Endodermal cell (in vitro differentiated cells): ENCODE data around the gene DHRS4L2. TPM values are rescaled to one million over a fixed set of nuclear protein-coding genes. Genes with fewer than 3 reads are reported as not detected.
"Not testable (repeated sequence)": the region's sequence is repeated elsewhere in the genome, so short reads cannot be mapped to it uniquely, and the experiment has no call there.

Experiments used
- DNase-seq: peaks from one replicate; pipeline ENCODE4 v3.0.0-alpha.2; 2017
- H3K27ac ChIP-seq: 2 replicates; pipeline ENCODE4 v1.5.1; 2013; ENCODE audit warnings: mild to moderate bottlenecking, low read depth, low read length, moderate library complexity
- H3K27me3 ChIP-seq: 2 replicates; pipeline ENCODE4 v1.6.1; 2013; ENCODE audit warnings: mild to moderate bottlenecking, low read length, moderate library complexity; ENCODE audit not compliant: insufficient read depth, control insufficient read depth, poor library complexity, severe bottlenecking
- H3K36me3 ChIP-seq: 2 replicates; pipeline ENCODE4 v1.7.0; 2013; ENCODE audit warnings: mild to moderate bottlenecking, low read length, moderate library complexity; ENCODE audit not compliant: control insufficient read depth, insufficient read depth
- H3K4me1 ChIP-seq: one replicate; pipeline ENCODE4 v1.7.0; 2013; ENCODE audit warnings: low read length; ENCODE audit not compliant: control insufficient read depth, insufficient read depth
- H3K4me3 ChIP-seq: 2 replicates; pipeline ENCODE4 v1.5.1; 2013; ENCODE audit warnings: mild to moderate bottlenecking, low read length, moderate library complexity
- H3K9ac ChIP-seq: 2 replicates; pipeline ENCODE4 v1.6.1; 2013; ENCODE audit warnings: mild to moderate bottlenecking, low read length, moderate library complexity; ENCODE audit not compliant: poor library complexity, severe bottlenecking; ENCODE audit errors: extremely low read depth
- H3K9me3 ChIP-seq: 2 replicates; pipeline ENCODE4 v1.6.1; 2013; ENCODE audit warnings: mild to moderate bottlenecking, low read length, moderate library complexity; ENCODE audit not compliant: control insufficient read depth
- H3K27ac Mint-ChIP-seq: 2 replicates; pipeline ENCODE4 v1.8.0; 2020; ENCODE audit warnings: mixed read lengths
- H3K27me3 Mint-ChIP-seq: 2 replicates; pipeline ENCODE4 v1.8.0; 2021; ENCODE audit warnings: mild to moderate bottlenecking, mixed read lengths; ENCODE audit not compliant: insufficient read depth
- H3K36me3 Mint-ChIP-seq: 2 replicates; pipeline ENCODE4 v1.8.0; 2020; ENCODE audit warnings: low read depth, mixed read lengths
- H3K4me1 Mint-ChIP-seq: 2 replicates; pipeline ENCODE4 v1.8.0; 2020; ENCODE audit warnings: mixed read lengths
- H3K4me3 Mint-ChIP-seq: 2 replicates; pipeline ENCODE4 v1.8.0; 2020; ENCODE audit warnings: mild to moderate bottlenecking, moderate library complexity, mixed read lengths
- H3K9me3 Mint-ChIP-seq: 2 replicates; pipeline ENCODE4 v1.8.0; 2020; ENCODE audit warnings: mild to moderate bottlenecking, mixed read lengths
- WGBS, 2 experiments: methylation state at CpG; one replicate each; pipeline versions ENCODE4 v1.1.5 to v1.1.7; 2013; ENCODE audit warnings: missing lambda C conversion rate in 2 of 2, mixed read lengths in 1 of 2; ENCODE audit not compliant: insufficient coverage in 1 of 2, insufficient read length in 1 of 2; 5-methylcytosine and 5-hydroxymethylcytosine counted together
- total RNA-seq, 2 donors: library from RNA; stranded (reverse); fragmentation: NEBNext Ultra II Directional in 1 of 2; extraction: Animal tissue kit (Norgen Biotek cat#: 25700) in 1 of 2; gene quantifications; 2 replicates in 1 of 2; 3 replicates in 1 of 2; pipeline ENCODE4 v1.2.1, GENCODE V29; 2021
- TF ChIP-seq, protein P1 (sequence below): fragments of 200-600 bp; sonication (generic); conservative IDR thresholded peaks from 2 replicates; pipeline ENCODE4 v1.5.0; 2021; ENCODE audit warnings: antibody characterized with exemption, mild to moderate bottlenecking

Gene DHRS4L2
- total RNA-seq, 2 donors from 2014 or later: 16.7 to 17.3 TPM

DNA sequence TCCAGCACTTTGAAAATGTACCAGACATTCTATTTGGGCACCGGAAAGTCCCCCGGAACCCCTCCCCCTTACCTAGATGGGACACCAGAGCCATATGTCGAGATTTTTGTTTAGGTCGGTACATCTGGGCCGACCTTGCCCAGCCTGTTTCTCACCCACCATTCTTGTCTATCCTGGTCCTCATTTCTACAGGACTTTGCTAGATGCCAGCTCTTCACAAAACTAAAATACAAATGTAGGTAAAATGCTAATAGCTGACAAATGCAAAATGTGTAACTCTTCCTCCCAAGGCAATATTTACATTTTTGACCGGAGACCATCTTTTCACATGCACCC lies 34.5 kb upstream of the DHRS4L2 start:
- H3K27me3 ChIP-seq, DNase-seq, H3K9ac ChIP-seq, H3K27ac ChIP-seq, H3K36me3 ChIP-seq, H3K27me3 Mint-ChIP-seq, H3K4me1 ChIP-seq: not testable (repeated sequence)
- Histone ChIP-seq H3K4me3 (peak overlapping the region; percentile 91), H3K9me3 (peaks cover 13% of the 10 kb centered on the region)
- WGBS, 2 experiments: 0 to 13% methylated on average over 4 to 5 of the region's 6 CpGs
- Mint-ChIP-seq H3K9me3 (peaks cover 15% of the 10 kb centered on the region), H3K4me1 (peaks cover 12% of the 10 kb centered on the region), H3K27ac (peak overlapping the region; percentile 97), H3K4me3 (peak overlapping the region; percentile 98), H3K36me3 (peaks cover 19% of the 10 kb centered on the region)
- TF ChIP-seq, protein P1, sequence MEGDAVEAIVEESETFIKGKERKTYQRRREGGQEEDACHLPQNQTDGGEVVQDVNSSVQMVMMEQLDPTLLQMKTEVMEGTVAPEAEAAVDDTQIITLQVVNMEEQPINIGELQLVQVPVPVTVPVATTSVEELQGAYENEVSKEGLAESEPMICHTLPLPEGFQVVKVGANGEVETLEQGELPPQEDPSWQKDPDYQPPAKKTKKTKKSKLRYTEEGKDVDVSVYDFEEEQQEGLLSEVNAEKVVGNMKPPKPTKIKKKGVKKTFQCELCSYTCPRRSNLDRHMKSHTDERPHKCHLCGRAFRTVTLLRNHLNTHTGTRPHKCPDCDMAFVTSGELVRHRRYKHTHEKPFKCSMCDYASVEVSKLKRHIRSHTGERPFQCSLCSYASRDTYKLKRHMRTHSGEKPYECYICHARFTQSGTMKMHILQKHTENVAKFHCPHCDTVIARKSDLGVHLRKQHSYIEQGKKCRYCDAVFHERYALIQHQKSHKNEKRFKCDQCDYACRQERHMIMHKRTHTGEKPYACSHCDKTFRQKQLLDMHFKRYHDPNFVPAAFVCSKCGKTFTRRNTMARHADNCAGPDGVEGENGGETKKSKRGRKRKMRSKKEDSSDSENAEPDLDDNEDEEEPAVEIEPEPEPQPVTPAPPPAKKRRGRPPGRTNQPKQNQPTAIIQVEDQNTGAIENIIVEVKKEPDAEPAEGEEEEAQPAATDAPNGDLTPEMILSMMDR: peak; percentile 6

DNA sequence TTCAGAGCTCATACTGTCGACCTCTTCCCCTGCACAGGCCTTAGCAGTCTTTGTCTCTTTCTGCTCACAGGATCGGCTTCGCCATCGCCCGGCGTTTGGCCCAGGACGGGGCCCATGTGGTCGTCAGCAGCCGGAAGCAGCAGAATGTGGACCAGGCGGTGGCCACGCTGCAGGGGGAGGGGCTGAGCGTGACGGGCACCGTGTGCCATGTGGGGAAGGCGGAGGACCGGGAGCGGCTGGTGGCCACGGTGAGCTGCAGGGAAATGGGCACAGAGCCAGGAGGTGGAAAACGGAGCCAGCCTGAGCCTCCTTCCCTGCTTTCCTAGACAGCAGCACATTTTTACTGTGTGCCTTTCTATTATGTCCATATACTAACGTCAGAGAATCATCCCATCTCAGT lies 33.8 kb upstream of the DHRS4L2 start:
- not testable (repeated sequence) for DNase-seq, H3K9ac ChIP-seq
- WGBS, 2 experiments: 95% methylated on average over 19 of the region's 20 CpGs; no CpG with 5 or more reads in 1 of the 2 experiments

DNA sequence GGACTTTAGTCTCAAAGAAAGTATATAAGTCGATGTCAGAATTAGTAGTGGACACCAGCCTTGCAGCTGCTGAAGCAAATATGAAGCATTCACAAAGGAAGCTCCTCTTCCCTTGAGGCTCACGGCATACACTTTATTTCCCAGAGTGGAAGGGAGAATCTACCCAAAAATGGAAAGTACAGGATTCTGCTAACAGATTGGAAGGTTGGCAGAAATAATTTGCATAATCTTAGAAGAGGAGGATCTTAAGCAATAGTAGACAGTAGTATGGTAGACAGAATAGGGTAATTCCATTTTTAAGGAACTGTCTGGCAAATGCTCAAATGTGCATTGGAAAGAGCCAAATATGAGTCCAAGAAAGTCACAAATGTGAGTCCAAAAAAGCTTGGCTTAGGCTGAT lies 32.9 kb upstream of the DHRS4L2 start:
- not testable (repeated sequence) for H3K27me3 ChIP-seq, H3K4me3 Mint-ChIP-seq, H3K27me3 Mint-ChIP-seq, H3K9me3 Mint-ChIP-seq, H3K9me3 ChIP-seq, H3K27ac ChIP-seq, H3K27ac Mint-ChIP-seq, H3K9ac ChIP-seq, H3K36me3 ChIP-seq, DNase-seq, H3K4me1 ChIP-seq, H3K4me3 ChIP-seq
- 88 to 100% methylated on average over 2 of the region's 2 CpGs for WGBS, 2 experiments
- H3K4me1 Mint-ChIP-seq: peaks cover 12% of the 10 kb centered on the region
- peaks cover 19% of the 10 kb centered on the region for H3K36me3 Mint-ChIP-seq

More for the DNA sequence above, 33.8 kb upstream of the DHRS4L2 start:
- Mint-ChIP-seq H3K36me3 (peaks cover 19% of the 10 kb centered on the region), H3K9me3 (peaks cover 12% of the 10 kb centered on the region), H3K4me1 (peaks cover 12% of the 10 kb centered on the region)
- H3K27me3 ChIP-seq, H3K4me3 Mint-ChIP-seq, H3K27ac ChIP-seq, H3K27ac Mint-ChIP-seq, H3K4me3 ChIP-seq, H3K36me3 ChIP-seq, H3K9me3 ChIP-seq, H3K4me1 ChIP-seq, H3K27me3 Mint-ChIP-seq: not testable (repeated sequence)

DNA sequence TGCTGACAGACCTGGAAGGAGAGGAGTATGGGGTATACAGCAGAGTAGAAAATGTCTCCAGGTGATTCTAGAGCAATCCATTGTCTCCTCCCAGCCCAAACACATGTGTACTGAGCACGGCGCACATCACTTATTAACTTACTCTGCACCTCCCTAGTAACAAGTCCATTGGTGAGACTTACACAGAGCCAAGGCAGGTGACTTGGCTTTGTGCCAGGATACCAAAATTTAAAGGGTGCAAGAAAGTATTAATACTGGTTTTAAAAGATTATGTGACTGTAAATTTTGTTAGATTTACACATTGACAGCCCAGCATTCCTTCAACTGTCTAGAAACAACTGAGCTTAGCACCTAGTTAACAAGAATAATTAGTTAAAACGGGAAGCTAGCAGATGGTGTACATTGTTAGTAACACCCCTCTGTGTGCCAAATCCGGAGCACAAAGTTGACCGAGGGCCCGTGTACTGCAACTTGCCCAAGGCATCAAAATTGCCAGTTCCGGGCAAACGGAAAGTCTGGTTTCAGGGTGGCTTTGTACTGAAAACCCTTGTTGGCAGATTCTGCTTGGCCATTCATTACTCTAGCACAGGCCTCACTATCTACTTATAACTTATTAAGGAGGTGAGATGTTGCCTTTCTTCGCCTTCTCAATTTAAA lies 30.7 kb upstream of the DHRS4L2 start:
- not testable (repeated sequence) for H3K27ac ChIP-seq, H3K4me1 Mint-ChIP-seq, H3K9me3 Mint-ChIP-seq, H3K27me3 ChIP-seq, H3K4me1 ChIP-seq, H3K27me3 Mint-ChIP-seq, H3K4me3 Mint-ChIP-seq, H3K9me3 ChIP-seq, DNase-seq, H3K27ac Mint-ChIP-seq, H3K36me3 ChIP-seq, H3K9ac ChIP-seq, H3K4me3 ChIP-seq
- 87 to 92% methylated on average over 3 to 8 of the region's 9 CpGs for WGBS, 2 experiments
- H3K36me3 Mint-ChIP-seq: peaks cover 12% of the 10 kb centered on the region

DNA sequence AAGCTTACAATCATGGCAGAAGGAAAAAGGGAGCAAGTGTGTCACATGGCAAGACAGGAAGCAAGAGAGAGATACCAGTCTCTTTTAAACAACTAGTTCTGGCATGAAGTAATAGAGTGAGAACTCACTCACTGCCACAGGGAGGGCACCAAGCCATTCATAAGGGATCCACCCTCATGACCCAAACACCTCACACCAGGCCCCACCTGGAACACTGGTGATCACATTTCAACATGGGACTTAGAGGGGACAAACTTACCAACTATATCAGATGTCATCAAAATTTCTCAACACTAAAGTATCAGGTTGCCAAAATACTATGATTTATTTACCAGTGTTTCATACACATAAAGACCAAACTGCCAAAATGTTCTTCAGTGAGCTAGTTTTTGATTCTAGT lies 27.8 kb upstream of the DHRS4L2 start:
- not testable (repeated sequence) for H3K27ac ChIP-seq, H3K4me3 Mint-ChIP-seq, H3K9me3 ChIP-seq, H3K4me1 Mint-ChIP-seq, H3K4me1 ChIP-seq, H3K27me3 Mint-ChIP-seq, H3K9me3 Mint-ChIP-seq, H3K27me3 ChIP-seq, H3K4me3 ChIP-seq, DNase-seq, H3K36me3 ChIP-seq, H3K27ac Mint-ChIP-seq, H3K9ac ChIP-seq
- H3K36me3 Mint-ChIP-seq: peaks cover 11% of the 10 kb centered on the region

DNA sequence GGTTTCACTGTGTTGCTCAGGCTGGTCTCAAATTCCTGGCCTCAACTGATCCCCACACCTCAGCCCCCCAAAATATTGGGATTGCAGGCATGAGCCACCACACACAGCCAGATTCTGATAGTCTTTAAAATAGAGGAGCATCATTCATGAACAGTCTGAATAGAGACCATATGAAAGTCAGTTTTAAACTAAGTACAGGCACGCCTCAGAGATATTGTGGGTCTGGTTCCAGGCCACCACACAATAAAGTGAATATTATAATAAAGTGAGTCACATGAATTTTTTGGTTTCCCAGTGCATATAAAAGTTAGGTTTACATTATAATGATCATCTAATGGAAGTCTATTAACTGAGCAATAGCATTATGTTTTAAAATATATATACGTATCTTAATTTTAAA lies 27.0 kb upstream of the DHRS4L2 start:
- H3K27me3 Mint-ChIP-seq, H3K9me3 ChIP-seq, H3K4me3 Mint-ChIP-seq, H3K9me3 Mint-ChIP-seq, H3K27ac ChIP-seq, H3K9ac ChIP-seq, H3K4me1 ChIP-seq, H3K4me3 ChIP-seq, DNase-seq, H3K27me3 ChIP-seq, H3K36me3 ChIP-seq, H3K27ac Mint-ChIP-seq, H3K4me1 Mint-ChIP-seq, H3K36me3 Mint-ChIP-seq: not testable (repeated sequence)
- no CpG with 5 or more reads among the region's 2 CpGs for WGBS, 2 experiments
